NCI-H1048 (cell line): Measurements from ENCODE around the gene LYPLA2.

Source experiments
- DNase-seq: peaks from one replicate; lab custom pipeline; 2025; lab: John Stamatoyannopoulos, UW

LYPLA2 gene

GRCh38 chr1:23837908-23838307 lies 47.0 kb downstream of the LYPLA2 start:
- no peak for DNase-seq

- no peak for DNase-seq
Measured at GRCh38 chr1:23838401-23838866, 47.5 kb downstream of the LYPLA2 start.

GRCh38 chr1:23843644-23844043 lies 52.7 kb downstream of the LYPLA2 start:
- DNase-seq, result no peak
